ENCODE measurements around the gene HSPB7. TPM values are rescaled to one million over a fixed set of nuclear protein-coding genes. Genes with fewer than 3 reads are reported as not detected.
"Not testable (repeated sequence)": the region's sequence is repeated elsewhere in the genome, so short reads cannot be mapped to it uniquely, and the experiment has no call there.

HSPB7 gene
- total RNA-seq, 1 donor from 2014 or later: not detected

GRCh38 chr1:15985611-15986297 lies 32.1 kb downstream of the HSPB7 start:
- Histone ChIP-seq H3K36me3 (no peaks in the 10 kb centered on the region), H3K9ac (no peak overlapping the region), H3K79me2 (ENCODE audit: low read depth) (no peaks in the 10 kb centered on the region), H3K4me2 (no peak overlapping the region), H3F3A (ENCODE audit: low read depth) (no peaks in the 10 kb centered on the region), H3K4me1 (no peaks in the 10 kb centered on the region), H2AFZ (replicated peaks) (no peak overlapping the region), H4K20me1 (ENCODE audit: low read depth) (no peaks in the 10 kb centered on the region), H3K4me3 (no peak overlapping the region), H3K9me3 (ENCODE audit: low read depth) (no peaks in the 10 kb centered on the region), H3K27ac (no peak overlapping the region), H3K27me3 (peaks cover 12% of the 10 kb centered on the region)
- Mint-ChIP-seq H3K9me3 (peaks cover 17% of the 10 kb centered on the region), H3K27me3 (ENCODE audit: insufficient read depth, low read depth) (peaks cover 15% of the 10 kb centered on the region), H3K36me3 (no peaks in the 10 kb centered on the region), H3K4me3 (no peak overlapping the region), H3K4me1 (peaks cover 9% of the 10 kb centered on the region), H3K27ac (no peak overlapping the region)
- TF ChIP-seq EZH2phosphoT487 (IDR thresholded peaks at IDR 0.05) (no peak), EZH2 (IDR thresholded peaks at IDR 0.05) (no peak), CTCF (IDR thresholded peaks at IDR 0.05) (no peak)
- DNase-seq (ENCODE audit: low spot score): no peak

DNA sequence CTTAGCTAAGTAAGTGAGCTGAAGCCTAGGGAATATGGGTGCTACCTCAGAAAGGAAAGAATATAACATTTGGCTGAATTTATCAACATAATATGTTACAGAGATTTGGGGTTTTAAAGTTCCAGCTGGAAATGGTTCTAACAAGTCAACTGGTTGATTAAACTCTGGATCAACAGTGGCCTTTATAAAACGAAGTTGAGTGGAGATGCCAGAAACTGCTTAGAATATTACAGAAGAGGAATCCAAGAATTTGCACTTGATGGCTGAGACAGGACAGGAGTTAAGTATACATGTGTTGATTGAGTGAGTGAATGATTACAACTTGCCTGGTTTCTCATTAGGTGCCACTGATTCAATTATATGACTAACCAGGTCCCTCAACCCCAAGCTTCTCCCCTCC lies 34.6 kb downstream of the HSPB7 start:
- Histone ChIP-seq H3K4me2 (no peak overlapping the region), H3K27ac (no peak overlapping the region), H3K79me2 (ENCODE audit: low read depth) (no peaks in the 10 kb centered on the region), H3K36me3 (no peaks in the 10 kb centered on the region), H3K4me3 (no peak overlapping the region), H3K27me3 (peaks cover 25% of the 10 kb centered on the region), H3F3A (ENCODE audit: low read depth) (no peaks in the 10 kb centered on the region), H3K9me3 (ENCODE audit: low read depth) (no peaks in the 10 kb centered on the region), H3K9ac (no peak overlapping the region), H4K20me1 (ENCODE audit: low read depth) (no peaks in the 10 kb centered on the region), H2AFZ (replicated peaks) (no peak overlapping the region), H3K4me1 (no peaks in the 10 kb centered on the region)
- no peaks in the 10 kb centered on the region for H3K36me3 Mint-ChIP-seq
- TF ChIP-seq EZH2phosphoT487 (IDR thresholded peaks at IDR 0.05): no peak
- TF ChIP-seq EZH2 (IDR thresholded peaks at IDR 0.05): no peak
- no peak for TF ChIP-seq CTCF (IDR thresholded peaks at IDR 0.05)
- no peak for DNase-seq (ENCODE audit: low spot score)
- H3K9me3 Mint-ChIP-seq: peaks cover 17% of the 10 kb centered on the region
- H3K27ac Mint-ChIP-seq: no peak overlapping the region
- peaks cover 4% of the 10 kb centered on the region for H3K4me1 Mint-ChIP-seq
- H3K27me3 Mint-ChIP-seq (ENCODE audit: insufficient read depth, low read depth): peaks cover 12% of the 10 kb centered on the region
- H3K4me3 Mint-ChIP-seq: no peak overlapping the region

- no peak overlapping the region for H3K4me3 ChIP-seq
- no peaks in the 10 kb centered on the region for H3K79me2 ChIP-seq (ENCODE audit: low read depth)
- no peaks in the 10 kb centered on the region for H3F3A ChIP-seq (ENCODE audit: low read depth)
- peaks cover 2% of the 10 kb centered on the region for H3K4me1 Mint-ChIP-seq
- no peaks in the 10 kb centered on the region for H3K36me3 Mint-ChIP-seq
- no peaks in the 10 kb centered on the region for H4K20me1 ChIP-seq (ENCODE audit: low read depth)
- no peaks in the 10 kb centered on the region for H3K36me3 ChIP-seq
- peaks cover 4% of the 10 kb centered on the region for H3K9me3 ChIP-seq (ENCODE audit: low read depth)
- no peak overlapping the region for H3K27ac Mint-ChIP-seq
- no peak overlapping the region for H3K4me3 Mint-ChIP-seq
- H2AFZ ChIP-seq (replicated peaks): no peak overlapping the region
- H3K27me3 Mint-ChIP-seq (ENCODE audit: insufficient read depth, low read depth): peaks cover 6% of the 10 kb centered on the region
- H3K9me3 Mint-ChIP-seq: peaks cover 19% of the 10 kb centered on the region
- no peak overlapping the region for H3K4me2 ChIP-seq
- H3K27me3 ChIP-seq: peaks cover 25% of the 10 kb centered on the region
- H3K27ac ChIP-seq: no peak overlapping the region
- H3K9ac ChIP-seq: no peak overlapping the region
- TF ChIP-seq CTCF (IDR thresholded peaks at IDR 0.05) (no peak), EZH2phosphoT487 (IDR thresholded peaks at IDR 0.05) (no peak), EZH2 (IDR thresholded peaks at IDR 0.05) (no peak)
- no peaks in the 10 kb centered on the region for H3K4me1 ChIP-seq
- DNase-seq (ENCODE audit: low spot score): no peak
Observed at GRCh38 chr1:15981679-15982078, 36.2 kb downstream of the HSPB7 start.

DNA sequence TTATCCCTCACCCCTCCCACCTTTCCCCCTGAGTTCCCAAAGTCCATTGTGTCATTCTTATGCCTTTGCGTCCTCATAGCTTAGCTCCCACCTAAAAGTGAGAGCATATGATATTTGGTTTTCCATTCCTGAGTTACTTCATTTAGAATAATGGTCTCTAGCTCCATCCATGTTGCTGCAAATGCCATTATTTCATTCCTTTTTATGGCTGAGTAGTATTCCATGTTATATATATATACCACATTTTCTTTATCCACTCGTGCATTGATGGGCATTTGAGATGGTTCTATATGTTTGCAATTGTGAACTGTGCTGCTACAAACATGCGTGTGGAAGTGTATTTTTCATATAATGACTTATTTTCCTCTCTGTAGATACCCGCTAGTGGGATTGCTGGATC lies 39.9 kb downstream of the HSPB7 start:
- H3K9ac ChIP-seq; H3K4me1 ChIP-seq; H3K36me3 ChIP-seq; H3K36me3 Mint-ChIP-seq; H2AFZ ChIP-seq (replicated peaks); DNase-seq (ENCODE audit: low spot score); H3K4me3 ChIP-seq; H3K4me2 ChIP-seq; H3K27ac ChIP-seq; H3F3A ChIP-seq (ENCODE audit: low read depth); H3K27ac Mint-ChIP-seq; H3K4me3 Mint-ChIP-seq; H3K27me3 Mint-ChIP-seq (ENCODE audit: insufficient read depth, low read depth); H3K9me3 ChIP-seq (ENCODE audit: low read depth): not testable (repeated sequence)
- peaks cover 13% of the 10 kb centered on the region for H4K20me1 ChIP-seq (ENCODE audit: low read depth)
- H3K79me2 ChIP-seq (ENCODE audit: low read depth): peaks cover 20% of the 10 kb centered on the region
- peaks cover 14% of the 10 kb centered on the region for H3K4me1 Mint-ChIP-seq
- H3K9me3 Mint-ChIP-seq: peaks cover 13% of the 10 kb centered on the region
- peaks cover 20% of the 10 kb centered on the region for H3K27me3 ChIP-seq
